Liver (tissue), 9 donors: ENCODE data around the gene LAMP2. TPM values are rescaled to one million over a fixed set of nuclear protein-coding genes. Genes with fewer than 3 reads are reported as not detected.
A peak's percentile ranks its signal among the peaks of the same experiment; 100 is the strongest.

Experiments used
- DNase-seq: peaks from one replicate; pipeline ENCODE4 v3.0.0-alpha.2; 2017; ENCODE audit warnings: low spot score
- H3K27ac ChIP-seq, 2 donors: one replicate each; pipeline ENCODE4 v1.7.0; 2013; ENCODE audit warnings: inconsistent platforms in 2 of 2, low read length in 2 of 2, control low read depth in 1 of 2, low read depth in 1 of 2, mild to moderate bottlenecking in 1 of 2
- H3K27me3 ChIP-seq, 4 donors: one replicate each; pipeline versions ENCODE4 v1.6.1 to v1.7.0; 2013; ENCODE audit warnings: low read length in 3 of 4, inconsistent platforms in 1 of 4, mild to moderate bottlenecking in 1 of 4, moderate library complexity in 1 of 4; ENCODE audit not compliant: control insufficient read depth in 4 of 4, insufficient read depth in 4 of 4
- H3K36me3 ChIP-seq, 4 donors: one replicate each; pipeline versions ENCODE4 v1.6.1 to v1.7.0; 2013; ENCODE audit warnings: low read length in 3 of 4, mild to moderate bottlenecking in 3 of 4, low read depth in 1 of 4, moderate library complexity in 1 of 4; ENCODE audit not compliant: control insufficient read depth in 4 of 4, insufficient read depth in 3 of 4
- H3K4me1 ChIP-seq, 4 donors: one replicate each; pipeline versions ENCODE4 v1.6.1 to v1.7.0; 2013; ENCODE audit warnings: low read length in 3 of 4, mild to moderate bottlenecking in 3 of 4, moderate library complexity in 1 of 4; ENCODE audit not compliant: control insufficient read depth in 4 of 4, insufficient read depth in 4 of 4
- H3K4me3 ChIP-seq, 3 donors: one replicate each; pipeline versions ENCODE4 v1.6.1 to v1.7.0; 2013; ENCODE audit warnings: low read length in 3 of 3, control low read depth in 1 of 3, low read depth in 1 of 3, mild to moderate bottlenecking in 1 of 3
- H3K9ac ChIP-seq, 2 donors: one replicate each; pipeline ENCODE4 v1.7.0; 2013; ENCODE audit warnings: low read length in 2 of 2, mild to moderate bottlenecking in 2 of 2, moderate library complexity in 2 of 2, control low read depth in 1 of 2, low read depth in 1 of 2
- H3K9me3 ChIP-seq, 4 donors: one replicate each; pipeline versions ENCODE4 v1.6.1 to v1.7.0; 2013; ENCODE audit warnings: low read length in 3 of 4; ENCODE audit not compliant: control insufficient read depth in 4 of 4
- FOXA1 ChIP-seq: IDR thresholded peaks from 2 replicates; pipeline ENCODE4 v1.6.1; 2016; ENCODE audit warnings: antibody characterized with exemption
- FOXA2 ChIP-seq: IDR thresholded peaks from 2 replicates; pipeline ENCODE4 v1.6.1; 2016; ENCODE audit warnings: antibody characterized with exemption
- GABPA ChIP-seq, 2 donors: IDR thresholded peaks in 1 of 2; conservative IDR thresholded peaks in 1 of 2; 2 replicates each; pipeline ENCODE4 v1.6.1; 2016; ENCODE audit warnings: antibody characterized with exemption in 2 of 2, mild to moderate bottlenecking in 1 of 2, moderate library complexity in 1 of 2
- HNF4A ChIP-seq, 2 donors: conservative IDR thresholded peaks; 2 replicates each; pipeline ENCODE4 v1.6.1; 2016; ENCODE audit warnings: antibody characterized with exemption in 2 of 2, mild to moderate bottlenecking in 2 of 2
- HNF4G ChIP-seq: IDR thresholded peaks from 2 replicates; pipeline ENCODE4 v1.6.1; 2016; ENCODE audit warnings: antibody characterized with exemption
- NR2F2 ChIP-seq: IDR thresholded peaks from 2 replicates; pipeline ENCODE4 v1.6.1; 2016; ENCODE audit warnings: antibody characterized with exemption
- RAD21 ChIP-seq, 2 donors: IDR thresholded peaks; 2 replicates each; pipeline ENCODE4 v1.6.1; 2016; ENCODE audit warnings: antibody characterized with exemption in 2 of 2, mild to moderate bottlenecking in 2 of 2
- SP1 ChIP-seq: IDR thresholded peaks from 2 replicates; pipeline ENCODE4 v1.6.1; 2018; ENCODE audit warnings: antibody characterized with exemption, mild to moderate bottlenecking
- TAF1 ChIP-seq: conservative IDR thresholded peaks from 2 replicates; pipeline ENCODE4 v1.6.1; 2016; ENCODE audit warnings: antibody characterized with exemption, mild to moderate bottlenecking
- YY1 ChIP-seq: IDR thresholded peaks from 2 replicates; pipeline ENCODE4 v1.6.1; 2016; ENCODE audit warnings: antibody characterized with exemption, mild to moderate bottlenecking
- WGBS: extraction: QIAGEN DNeasy Blood & Tissue Kit; methylation state at CpG from one replicate; pipeline ENCODE4 v1.1.7; 2013; 5-methylcytosine and 5-hydroxymethylcytosine counted together
- polyA plus RNA-seq, 2 donors: library from polyadenylated mRNA; stranded (reverse) in 1 of 2; unstranded in 1 of 2; fragments of 200-250 nt in 1 of 2; fragments of >200 nt in 1 of 2; fragmentation: Nextera tagmentation in 1 of 2; extraction: Ambion mirVana in 1 of 2; gene quantifications; one replicate each; pipeline versions ENCODE4 v1.2.1 to v1.2.3, GENCODE V29; 2013 to 2015
- total RNA-seq, 2 donors: library from RNA; depleted of rRNA; stranded (reverse); fragments of >200 nt; gene quantifications; one replicate each; pipeline ENCODE4 v1.2.3, GENCODE V29; 2014
- TF ChIP-seq, protein P1 (sequence below): fragments of 150-350 bp; IDR thresholded peaks from 2 replicates; pipeline ENCODE4 v1.5.1; 2017; ENCODE audit warnings: improper control_type of control experiment, low read depth, low read length; ENCODE audit not compliant: missing input control
- TF ChIP-seq, protein P2 (sequence below): IDR thresholded peaks from 2 replicates; pipeline ENCODE4 v1.6.1; 2016; ENCODE audit warnings: antibody characterized with exemption
- TF ChIP-seq, protein P3 (sequence below): IDR thresholded peaks from 2 replicates; pipeline ENCODE4 v1.6.1; 2016; ENCODE audit warnings: antibody characterized with exemption
- donor health status: healthy.
- donor health status: healthy.
- donor health status: healthy.
- donor health status: healthy.
- donor health status: healthy.

LAMP2 gene
- total and polyA plus RNA-seq, 4 donors: 80.0 to 140 (median 119) TPM

DNA sequence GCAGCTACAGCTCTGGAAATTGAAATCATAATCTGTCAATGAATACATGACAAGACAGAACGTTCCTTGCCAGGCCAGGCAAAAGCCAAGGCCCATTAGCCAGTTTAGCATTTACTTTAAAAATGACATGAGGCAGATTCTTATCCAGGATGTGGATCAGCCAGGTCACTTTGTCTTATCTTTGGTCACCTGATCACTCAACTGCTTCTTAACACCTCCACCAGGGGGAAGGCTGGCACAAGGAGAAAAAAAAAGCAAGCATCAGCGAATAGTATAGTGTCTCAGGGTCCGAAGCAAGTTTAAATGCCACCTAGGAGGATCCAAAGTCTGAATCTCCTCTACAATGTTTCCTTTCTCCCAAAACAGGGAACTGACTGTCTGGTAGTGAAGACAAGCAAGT, 88.4 kb downstream of the LAMP2 start:
- Histone ChIP-seq H3K4me3 (no peak overlapping the region), H3K9me3 (no peaks in the 10 kb centered on the region), H3K27ac (no peak overlapping the region), H3K9ac (no peak overlapping the region), H3K27me3 (peaks cover 0 to 2% (median 0%) of the 10 kb centered on the region in 4 donors), H3K36me3 (no peaks in the 10 kb centered on the region), H3K4me1 (no peaks in the 10 kb centered on the region)
- TF ChIP-seq, protein P1, sequence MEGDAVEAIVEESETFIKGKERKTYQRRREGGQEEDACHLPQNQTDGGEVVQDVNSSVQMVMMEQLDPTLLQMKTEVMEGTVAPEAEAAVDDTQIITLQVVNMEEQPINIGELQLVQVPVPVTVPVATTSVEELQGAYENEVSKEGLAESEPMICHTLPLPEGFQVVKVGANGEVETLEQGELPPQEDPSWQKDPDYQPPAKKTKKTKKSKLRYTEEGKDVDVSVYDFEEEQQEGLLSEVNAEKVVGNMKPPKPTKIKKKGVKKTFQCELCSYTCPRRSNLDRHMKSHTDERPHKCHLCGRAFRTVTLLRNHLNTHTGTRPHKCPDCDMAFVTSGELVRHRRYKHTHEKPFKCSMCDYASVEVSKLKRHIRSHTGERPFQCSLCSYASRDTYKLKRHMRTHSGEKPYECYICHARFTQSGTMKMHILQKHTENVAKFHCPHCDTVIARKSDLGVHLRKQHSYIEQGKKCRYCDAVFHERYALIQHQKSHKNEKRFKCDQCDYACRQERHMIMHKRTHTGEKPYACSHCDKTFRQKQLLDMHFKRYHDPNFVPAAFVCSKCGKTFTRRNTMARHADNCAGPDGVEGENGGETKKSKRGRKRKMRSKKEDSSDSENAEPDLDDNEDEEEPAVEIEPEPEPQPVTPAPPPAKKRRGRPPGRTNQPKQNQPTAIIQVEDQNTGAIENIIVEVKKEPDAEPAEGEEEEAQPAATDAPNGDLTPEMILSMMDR: peak; percentile 24
- peak; percentile 50 to 70 for TF ChIP-seq RAD21 (IDR thresholded peaks at IDR 0.05)
- no peak for TF ChIP-seq HNF4A (conservative IDR thresholded peaks at IDR 0.05)
- WGBS: 8% methylated on average over 3 of the region's 3 CpGs
- no peak for DNase-seq

DNA sequence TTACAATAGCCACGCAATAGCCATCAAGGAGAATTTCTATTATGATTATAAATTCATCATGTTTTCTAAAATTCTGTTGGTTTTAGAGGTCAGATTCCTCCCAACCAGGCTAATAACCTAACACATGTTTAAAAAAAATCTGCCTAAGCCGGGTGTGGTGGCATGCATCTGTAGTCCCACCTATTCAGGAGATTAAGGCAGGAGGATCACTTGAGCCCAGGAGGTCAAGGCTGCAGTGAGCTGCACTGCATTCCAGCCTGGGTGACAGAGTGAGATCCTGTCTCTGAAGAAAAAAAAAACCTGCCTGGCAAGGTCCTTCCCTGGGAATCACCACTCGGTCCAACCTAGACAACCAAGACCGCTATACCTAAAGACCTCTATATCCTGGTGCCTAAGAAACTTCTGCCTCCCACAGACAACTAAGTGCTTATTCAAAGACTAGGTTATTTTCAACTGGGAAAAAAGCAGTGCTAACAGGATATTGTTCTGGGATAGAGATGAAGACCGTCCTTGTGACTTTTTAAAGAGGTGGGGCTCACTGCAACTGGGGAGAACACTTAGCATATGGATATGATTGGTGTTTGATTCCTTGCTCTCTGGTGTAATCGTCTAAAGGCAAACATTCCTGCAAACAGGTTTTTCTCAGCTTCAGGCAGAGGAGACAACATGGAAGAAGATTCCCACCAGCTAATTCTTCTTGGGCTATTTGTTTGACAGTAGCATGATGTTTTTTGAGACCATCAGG, 89.0 kb downstream of the LAMP2 start:
- Histone ChIP-seq H3K36me3 (no peaks in the 10 kb centered on the region), H3K27me3 (peaks cover 0 to 2% (median 0%) of the 10 kb centered on the region in 4 donors), H3K9ac (no peak overlapping the region), H3K4me3 (no peak overlapping the region), H3K9me3 (no peaks in the 10 kb centered on the region), H3K27ac (no peak overlapping the region), H3K4me1 (no peaks in the 10 kb centered on the region)
- no peak for DNase-seq
- TF ChIP-seq YY1 (no peak), HNF4G (no peak), SP1 (no peak), TAF1 (no peak), FOXA1 (no peak), GABPA (IDR thresholded peaks at IDR 0.05 in 1 of 2, conservative IDR thresholded peaks at IDR 0.05 in 1 of 2) (no peak)
- TF ChIP-seq, protein P1: no peak
- TF ChIP-seq, protein P2, sequence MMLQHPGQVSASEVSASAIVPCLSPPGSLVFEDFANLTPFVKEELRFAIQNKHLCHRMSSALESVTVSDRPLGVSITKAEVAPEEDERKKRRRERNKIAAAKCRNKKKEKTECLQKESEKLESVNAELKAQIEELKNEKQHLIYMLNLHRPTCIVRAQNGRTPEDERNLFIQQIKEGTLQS: no peak
- WGBS: 63% methylated on average over 6 of the region's 6 CpGs

DNA sequence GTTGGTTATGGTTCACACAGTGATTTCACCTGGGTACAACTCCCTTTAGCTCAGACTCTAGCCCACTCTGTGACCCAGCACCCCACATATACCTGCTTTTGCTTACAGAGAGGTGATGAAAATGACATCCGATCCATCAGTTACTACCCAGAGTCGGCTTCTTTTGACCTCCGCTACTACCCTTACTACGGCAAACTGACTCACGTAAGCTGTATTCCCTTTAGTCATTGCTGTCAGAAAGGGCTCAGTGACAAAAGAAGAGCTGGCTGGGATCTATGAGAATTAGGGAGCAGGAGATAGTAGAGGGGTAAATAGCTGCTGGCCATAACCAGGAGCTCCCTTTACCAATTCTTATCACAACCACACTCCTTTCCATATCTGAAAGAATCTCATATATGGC, 90.5 kb downstream of the LAMP2 start:
- H3K36me3 ChIP-seq: no peaks in the 10 kb centered on the region
- no peaks in the 10 kb centered on the region for H3K4me1 ChIP-seq
- no peak overlapping the region for H3K9ac ChIP-seq
- H3K4me3 ChIP-seq: no peak overlapping the region
- no peaks in the 10 kb centered on the region for H3K9me3 ChIP-seq
- H3K27ac ChIP-seq: no peak overlapping the region
- no peak for DNase-seq
- 97% methylated on average over 5 of the region's 5 CpGs for WGBS
- peaks cover 0 to 2% (median 0%) of the 10 kb centered on the region in 4 donors for H3K27me3 ChIP-seq
- TF ChIP-seq TAF1 (no peak), NR2F2 (no peak), HNF4G (no peak), FOXA2 (no peak), GABPA (IDR thresholded peaks at IDR 0.05 in 1 of 2, conservative IDR thresholded peaks at IDR 0.05 in 1 of 2) (no peak), FOXA1 (no peak)
- TF ChIP-seq, protein P3, sequence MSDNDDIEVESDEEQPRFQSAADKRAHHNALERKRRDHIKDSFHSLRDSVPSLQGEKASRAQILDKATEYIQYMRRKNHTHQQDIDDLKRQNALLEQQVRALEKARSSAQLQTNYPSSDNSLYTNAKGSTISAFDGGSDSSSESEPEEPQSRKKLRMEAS: no peak
- TF ChIP-seq, protein P1: no peak
